Measurements from ENCODE around the gene TESMIN.

Gene TESMIN

GRCh38 chr11:68660066-68660810, 91.1 kb downstream of the TESMIN start:
- no peak for DNase-seq (ENCODE audit: low read depth in 2 of 2)

GRCh38 chr11:68659158-68659921, 92.0 kb downstream of the TESMIN start:
- no peak for DNase-seq (ENCODE audit: low read depth in 2 of 2)

- DNase-seq (ENCODE audit: low read depth in 2 of 2) = no peak
These were observed 92.7 kb downstream of the TESMIN start for GRCh38 chr11:68658661-68659060.

GRCh38 chr11:68658097-68658496, 93.2 kb downstream of the TESMIN start:
- no peak for DNase-seq (ENCODE audit: low read depth in 2 of 2)

Data from stimulated activated CD8-positive, alpha-beta memory T cell treated with anti-CD3 and anti-CD28 coated beads, Interleukin-15, amount 100 ng/mL, for 48 hours (primary cell).